HG03097 (cell line): ENCODE measurements around the gene GRK3.
"Not testable (repeated sequence)": the region's sequence is repeated elsewhere in the genome, so short reads cannot be mapped to it uniquely, and the experiment has no call there.

Experiments used
- ATAC-seq: cut with Tn5 transposase; IDR thresholded peaks from one replicate; pipeline ENCODE4 v1.9.1; 2021; ENCODE audit not compliant: unreplicated experiment, low FRiP score

GRK3 gene

DNA sequence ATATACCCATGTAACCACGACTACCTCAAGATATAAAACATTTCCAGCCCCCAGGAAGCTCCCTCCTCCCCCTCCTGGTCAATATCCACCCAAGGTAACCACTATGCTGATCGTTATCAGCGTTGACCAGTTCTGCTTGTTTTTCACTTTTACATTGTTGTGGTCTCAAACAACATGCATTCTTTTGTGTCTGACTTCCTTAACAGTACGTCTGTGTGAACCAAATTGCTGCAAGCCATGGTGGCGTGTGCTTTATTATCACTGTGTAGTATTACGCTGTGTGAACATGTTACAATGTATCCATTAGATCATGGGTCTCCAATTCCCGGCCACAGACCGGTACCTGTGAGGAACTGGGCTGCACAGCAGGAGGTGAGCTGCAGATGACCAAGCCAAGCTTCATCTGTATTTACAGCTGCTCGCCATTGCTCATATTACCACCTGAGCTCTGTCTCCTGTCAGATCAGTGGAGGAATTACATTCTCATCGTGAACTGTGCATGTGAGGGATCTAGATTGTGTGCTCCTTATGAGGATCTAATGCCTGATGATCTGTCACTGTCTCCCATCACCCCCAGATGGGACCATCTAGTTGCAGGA is 15.5 kb upstream of the GRK3 start:
- no peak for ATAC-seq

DNA sequence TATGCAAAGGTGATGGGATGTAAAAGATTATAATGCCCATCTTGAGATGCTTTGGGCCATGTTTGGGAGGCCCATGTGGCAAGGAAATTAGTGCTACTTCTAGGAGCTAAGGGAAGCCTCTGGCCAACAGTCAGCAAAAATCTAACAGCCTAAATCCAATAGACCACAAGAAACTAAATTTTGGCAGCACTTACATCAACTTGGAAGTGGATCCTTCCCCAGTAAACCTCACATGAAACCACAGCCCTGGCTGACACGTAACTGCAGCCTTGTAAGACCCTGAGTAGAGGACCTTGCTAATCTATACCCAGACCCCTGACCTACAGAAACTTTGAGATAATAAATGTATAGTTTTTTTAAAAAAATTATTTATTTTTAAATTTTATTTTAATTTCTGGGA is 13.1 kb upstream of the GRK3 start:
- no peak for ATAC-seq

- ATAC-seq, result not testable (repeated sequence)
Observed at GRCh38 chr22:25552405-25552804, 12.1 kb upstream of the GRK3 start.

DNA sequence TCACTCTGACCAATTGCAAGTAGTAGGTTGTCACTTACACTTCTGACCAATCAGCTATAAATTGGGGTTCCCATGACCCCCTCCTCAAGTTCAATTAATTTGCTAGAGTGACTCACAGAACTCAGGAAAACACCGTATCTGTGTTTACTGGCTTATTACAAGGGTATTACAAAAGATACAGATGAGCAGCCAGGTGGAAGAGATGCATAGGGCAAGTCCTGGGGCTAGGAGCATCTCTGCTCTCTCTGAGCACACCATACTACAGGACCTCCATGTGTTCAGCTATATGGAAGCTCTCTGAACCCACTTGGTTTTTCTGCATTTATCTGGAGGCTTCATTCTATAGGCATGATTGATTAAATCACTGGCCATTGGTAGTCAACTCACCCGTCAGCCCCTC is 11.3 kb upstream of the GRK3 start:
- no peak for ATAC-seq

- no peak for ATAC-seq
Observed at GRCh38 chr22:25554238-25554671, 10.2 kb upstream of the GRK3 start.

- ATAC-seq, result no peak
Observed at GRCh38 chr22:25554689-25555088, 9.8 kb upstream of the GRK3 start.

DNA sequence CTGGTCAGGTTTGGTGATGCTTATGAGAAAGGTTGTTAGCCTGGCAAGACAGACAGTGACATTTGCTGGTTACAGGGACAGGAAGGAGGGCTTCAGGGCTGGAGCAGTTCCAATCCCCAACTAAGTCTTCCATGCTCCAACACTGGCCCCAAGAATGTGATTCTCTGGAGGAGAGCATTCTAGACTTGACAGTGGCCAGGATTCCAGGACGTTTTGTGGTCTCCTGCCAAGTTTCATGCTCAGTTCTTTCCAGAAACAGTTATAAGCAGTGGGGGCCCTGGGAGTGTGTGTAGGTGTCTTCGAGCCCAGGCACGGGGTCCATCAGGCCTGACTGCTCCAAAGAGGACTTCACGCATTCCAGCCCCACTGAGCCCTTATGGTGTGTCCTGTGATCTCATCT is 8.9 kb upstream of the GRK3 start:
- no peak for ATAC-seq

- no peak for ATAC-seq
Observed at GRCh38 chr22:25557218-25557617, 7.3 kb upstream of the GRK3 start.

- no peak for ATAC-seq
Observed at GRCh38 chr22:25558341-25558740, 6.1 kb upstream of the GRK3 start.

DNA sequence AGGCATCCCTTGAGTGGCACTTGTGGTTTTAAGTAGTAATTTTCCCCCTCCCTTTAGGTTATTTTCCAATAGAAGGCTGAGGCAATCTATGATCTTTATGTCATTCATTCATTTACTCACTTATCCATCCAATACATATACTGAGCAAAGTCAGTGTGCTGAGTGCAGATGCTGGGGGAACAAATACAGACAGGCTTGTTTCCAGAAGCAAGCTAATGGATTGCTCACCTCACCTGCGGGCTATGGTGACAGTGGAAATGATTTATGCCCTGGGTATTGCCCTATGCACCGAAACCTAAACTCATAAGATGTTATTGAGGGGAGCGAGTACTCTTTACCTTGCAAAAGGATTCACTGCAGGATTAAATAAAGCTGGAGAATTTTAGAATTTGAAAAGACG is 4.6 kb upstream of the GRK3 start:
- ATAC-seq, result not testable (repeated sequence)

GRCh38 chr22:25561182-25561581 is 3.3 kb upstream of the GRK3 start:
- ATAC-seq, result not testable (repeated sequence)

DNA sequence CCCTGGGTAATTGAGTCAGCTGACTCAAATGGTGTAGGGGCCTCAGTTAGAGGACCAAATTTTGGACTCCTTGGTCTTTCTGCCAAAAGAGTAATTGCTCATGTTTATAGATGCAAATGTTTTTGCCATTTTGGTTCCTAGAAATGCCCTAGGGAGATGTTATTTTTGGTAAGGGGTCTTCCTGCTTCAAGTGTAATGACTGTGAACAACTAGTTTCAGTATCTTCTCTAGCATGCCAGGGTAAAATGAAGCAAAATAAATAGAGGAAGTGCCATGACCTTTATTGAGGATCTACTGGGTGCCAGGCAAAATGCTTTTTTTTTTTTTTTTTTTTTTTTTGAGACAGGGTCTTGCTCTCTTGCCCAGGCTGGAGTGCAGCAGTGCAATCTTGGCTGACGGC is 2.5 kb upstream of the GRK3 start:
- ATAC-seq, result not testable (repeated sequence)

DNA sequence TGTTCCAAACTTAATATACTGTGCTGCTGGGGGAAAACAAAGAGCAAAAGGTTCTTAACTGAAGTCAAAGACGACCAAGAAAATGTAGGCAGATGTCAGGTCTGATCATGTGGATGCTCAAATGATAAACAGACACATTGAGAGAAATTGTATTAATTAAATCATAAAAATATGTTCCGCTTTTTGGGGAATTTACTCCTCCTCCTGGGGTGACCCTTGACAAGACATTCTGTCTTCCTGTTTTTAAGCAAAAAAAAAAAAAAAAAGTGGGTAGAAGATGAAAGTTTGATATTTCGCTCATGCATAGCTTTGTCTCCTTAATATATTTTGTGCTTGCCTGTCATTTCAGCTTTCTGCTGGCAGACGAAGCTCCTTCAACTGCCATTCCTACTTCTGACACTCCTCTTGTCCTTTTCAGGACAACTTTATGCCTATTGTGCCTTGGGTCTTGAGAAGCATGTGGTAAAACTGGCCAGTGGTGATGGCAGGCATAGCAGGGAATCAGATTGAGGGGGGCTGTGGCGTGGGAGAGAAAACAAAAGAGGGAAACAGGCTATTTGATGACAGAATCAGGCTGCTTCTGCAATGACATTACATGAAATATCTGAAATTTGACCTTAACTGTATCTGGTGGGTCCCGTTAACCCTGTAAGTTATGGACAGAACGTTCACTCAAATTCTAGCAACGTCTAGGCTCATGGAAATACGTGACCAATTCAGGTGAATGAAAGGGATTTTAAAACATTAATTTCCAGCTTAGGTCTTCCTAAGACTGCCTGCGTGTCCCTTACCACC is 1.3 kb upstream of the GRK3 start:
- ATAC-seq, result not testable (repeated sequence)

DNA sequence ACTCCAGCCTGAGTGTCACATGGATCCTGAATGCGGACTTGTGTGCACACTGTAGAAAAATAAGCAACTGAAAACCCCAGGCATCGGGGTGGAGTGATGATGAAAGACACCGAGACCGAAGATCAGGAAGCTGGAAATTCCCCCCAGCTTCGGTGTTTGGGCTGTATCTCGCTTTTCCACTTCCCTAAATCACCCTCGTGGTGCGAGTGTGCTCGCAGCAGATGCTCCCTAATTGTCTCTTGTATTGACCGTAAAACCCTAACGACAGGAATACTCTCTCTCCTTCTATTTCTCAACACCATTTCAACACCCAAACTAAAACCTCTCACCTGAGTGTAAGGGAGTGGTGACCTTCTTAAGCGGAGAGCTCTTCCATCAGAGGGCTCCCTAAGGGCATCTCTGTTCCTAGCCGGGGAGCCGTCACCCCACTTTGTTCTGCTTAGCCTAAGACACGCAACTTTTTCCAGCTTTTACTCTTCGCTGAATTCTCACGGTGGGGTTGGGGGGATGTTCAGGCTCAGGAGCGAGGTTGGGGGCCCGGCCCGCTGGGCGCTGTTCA is 635 bp upstream of the GRK3 start:
- ATAC-seq, result peak; percentile 15

DNA sequence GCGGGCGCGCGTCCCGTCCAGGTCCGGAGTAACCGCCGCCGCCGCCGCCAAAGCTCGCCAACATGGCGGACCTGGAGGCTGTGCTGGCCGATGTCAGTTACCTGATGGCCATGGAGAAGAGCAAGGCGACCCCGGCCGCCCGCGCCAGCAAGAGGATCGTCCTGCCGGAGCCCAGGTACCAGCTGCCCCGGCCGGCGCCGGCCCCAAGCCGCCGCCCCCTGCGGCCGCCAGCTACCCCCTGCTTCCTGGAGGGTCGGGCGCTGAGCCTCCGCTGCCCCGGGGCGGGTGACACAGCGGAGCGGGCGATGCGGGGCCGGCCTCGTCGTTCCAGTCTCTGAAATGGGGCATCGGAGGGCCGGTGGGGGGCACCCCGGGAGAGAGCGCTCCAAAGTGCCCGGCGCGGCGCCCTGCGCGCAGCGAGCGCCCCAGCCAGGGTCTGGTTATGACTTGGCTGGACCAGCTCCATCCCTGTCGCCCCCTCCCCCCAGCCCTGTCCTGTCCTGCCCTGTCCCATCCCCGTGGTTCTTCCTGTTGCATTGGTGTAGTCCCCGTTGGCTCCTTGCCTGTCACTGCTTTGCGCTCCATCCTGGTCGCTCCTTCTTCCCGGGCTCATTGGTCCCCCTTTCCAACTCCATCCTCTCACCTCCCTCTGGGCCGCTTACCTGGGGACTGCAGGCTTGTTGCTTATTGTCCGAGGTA is 653 bp downstream of the GRK3 start:
- ATAC-seq, result no peak

DNA sequence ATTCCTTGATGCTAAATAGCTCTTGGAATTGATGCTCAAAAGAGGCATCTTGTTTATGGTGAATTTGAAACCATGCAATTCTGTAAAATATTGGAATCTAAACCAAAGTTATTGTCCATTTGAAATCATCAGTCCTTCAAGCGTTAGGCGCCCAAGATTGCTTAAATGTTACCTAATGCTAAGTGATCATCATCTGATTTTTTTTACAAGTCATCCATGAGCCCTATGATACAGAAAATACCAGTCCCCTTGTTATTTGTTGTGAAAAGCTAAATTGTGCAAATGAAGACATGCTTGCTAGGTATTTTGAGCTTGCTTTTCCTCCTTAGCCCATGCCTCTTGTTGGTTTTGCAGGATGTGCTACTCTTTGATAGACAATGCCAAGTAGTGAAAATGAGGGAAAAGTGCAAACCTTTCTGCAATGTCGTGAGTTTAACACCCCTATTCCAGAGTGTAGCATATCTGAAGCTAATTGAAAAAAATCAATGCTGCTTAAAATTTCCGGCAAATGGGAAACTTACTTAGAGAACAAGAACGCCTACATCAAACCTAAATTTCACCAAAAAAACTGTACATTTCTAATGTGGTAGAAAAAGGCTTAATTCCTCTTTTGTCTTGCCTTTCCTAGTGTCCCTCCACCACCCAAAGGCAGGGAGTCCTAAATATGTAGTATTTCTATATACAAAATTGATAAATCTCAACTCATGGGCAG is 1.9 kb downstream of the GRK3 start:
- no peak for ATAC-seq

DNA sequence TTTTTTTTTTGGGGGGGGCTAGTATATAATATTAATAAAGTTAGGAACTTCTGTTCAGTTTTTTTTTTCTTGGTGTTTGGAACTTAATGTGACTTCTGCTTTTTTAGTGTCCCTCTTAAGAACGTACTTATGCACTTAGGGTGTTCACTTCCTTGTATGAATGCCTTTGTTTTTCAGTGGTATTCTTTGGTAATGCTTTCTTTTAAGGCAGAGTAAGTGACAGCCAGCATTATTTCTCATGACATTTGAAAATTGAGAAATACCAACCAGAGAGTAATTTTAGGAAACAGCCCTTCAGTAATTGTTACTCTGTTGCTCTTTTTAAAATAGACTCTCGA is 2.4 kb downstream of the GRK3 start:
- no peak for ATAC-seq

DNA sequence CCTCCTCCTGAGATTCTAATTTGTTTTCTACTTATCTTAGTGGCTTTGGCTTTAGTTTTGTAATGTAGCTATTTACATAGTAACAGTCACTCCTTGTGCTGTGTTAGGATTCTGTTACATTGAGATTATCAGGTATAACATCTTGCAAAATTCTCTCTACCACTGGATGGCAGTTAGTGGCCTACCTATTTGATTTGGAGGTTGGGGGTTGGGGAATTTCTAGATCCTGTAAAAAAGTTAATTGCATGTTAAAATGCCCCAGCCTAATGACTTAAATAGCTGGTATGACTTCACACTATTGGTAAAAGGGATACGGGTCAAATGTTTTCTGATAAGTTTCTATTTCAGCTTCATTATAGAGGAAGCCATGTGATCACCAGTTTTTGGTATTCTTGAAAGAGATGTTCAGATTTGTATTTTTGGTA is 2.8 kb downstream of the GRK3 start:
- no peak for ATAC-seq

- ATAC-seq, result not testable (repeated sequence)
Observed at GRCh38 chr22:25568066-25568465, 3.6 kb downstream of the GRK3 start.

- ATAC-seq, result no peak
Observed at GRCh38 chr22:25569361-25569760, 4.9 kb downstream of the GRK3 start.

- no peak for ATAC-seq
Observed at GRCh38 chr22:25569983-25570382, 5.5 kb downstream of the GRK3 start.
